HG03354 (cell line): Measurements from ENCODE around the gene ADAM8.
"Not testable (repeated sequence)": the region's sequence is repeated elsewhere in the genome, so short reads cannot be mapped to it uniquely, and the experiment has no call there.

ENCODE experiments used
- ATAC-seq: cut with Tn5 transposase; IDR thresholded peaks from one replicate; pipeline ENCODE4 v1.9.1; 2021; ENCODE audit warnings: mild to moderate bottlenecking; ENCODE audit not compliant: unreplicated experiment, poor library complexity, severe bottlenecking

The ADAM8 gene

GRCh38 chr10:133276435-133277201, at the start of gene ADAM8:
TSS of gene ADAM8 (minus strand) at chr10:133276868. CDS start at chr10:133276817, 51 bp downstream.
- ATAC-seq = peak; percentile 46

GRCh38 chr10:133326223-133326551, 49.5 kb upstream of the ADAM8 start:
- ATAC-seq = no peak

- ATAC-seq = no peak
These were observed 49.0 kb upstream of the ADAM8 start for GRCh38 chr10:133325440-133326222.

- no peak for ATAC-seq
These were observed 48.2 kb upstream of the ADAM8 start for GRCh38 chr10:133324857-133325260.

- ATAC-seq = peak; percentile 80
These were observed 47.6 kb upstream of the ADAM8 start for GRCh38 chr10:133324198-133324792.

- not testable (repeated sequence) for ATAC-seq
These were observed 45.5 kb upstream of the ADAM8 start for GRCh38 chr10:133322064-133322709.

GRCh38 chr10:133320852-133321422, 44.3 kb upstream of the ADAM8 start:
- not testable (repeated sequence) for ATAC-seq

GRCh38 chr10:133318494-133319127, 41.9 kb upstream of the ADAM8 start:
- peak; percentile 91 for ATAC-seq

- no peak for ATAC-seq
These were observed 40.1 kb upstream of the ADAM8 start for GRCh38 chr10:133316732-133317131.

- no peak for ATAC-seq
These were observed 39.6 kb upstream of the ADAM8 start for GRCh38 chr10:133316266-133316665.

- no peak for ATAC-seq
These were observed 39.2 kb upstream of the ADAM8 start for GRCh38 chr10:133315847-133316246.

- ATAC-seq = no peak
These were observed 38.2 kb upstream of the ADAM8 start for GRCh38 chr10:133314911-133315310.

- no peak for ATAC-seq
These were observed 36.5 kb upstream of the ADAM8 start for GRCh38 chr10:133313192-133313591.

- ATAC-seq = no peak
These were observed 36.1 kb upstream of the ADAM8 start for GRCh38 chr10:133312769-133313145.

GRCh38 chr10:133312016-133312768, 35.5 kb upstream of the ADAM8 start:
- no peak for ATAC-seq

GRCh38 chr10:133311570-133311969, 34.9 kb upstream of the ADAM8 start:
- ATAC-seq = no peak

- no peak for ATAC-seq
These were observed 34.1 kb upstream of the ADAM8 start for GRCh38 chr10:133310789-133311188.

- ATAC-seq = no peak
These were observed 33.7 kb upstream of the ADAM8 start for GRCh38 chr10:133310399-133310755.
